GM12878 (cell line): ENCODE data around the gene FGF12.

Experiments
- ASH2L ChIP-seq: fragments of 300-600, 200-600 bp; sonication (generic); IDR thresholded peaks from 2 replicates; pipeline ENCODE4 v1.6.1; 2017; ENCODE audit warnings: low read depth, mild to moderate bottlenecking, borderline replicate concordance
- ATF7 ChIP-seq: fragments of 450-650 bp; IDR thresholded peaks from 2 replicates; pipeline ENCODE4 v1.6.1; 2016; ENCODE audit warnings: low read depth, mild to moderate bottlenecking
- CHD4 ChIP-seq: fragments of 200-600 bp; sonication (generic); IDR thresholded peaks from 2 replicates; pipeline ENCODE4 v1.6.1; 2016; ENCODE audit warnings: mild to moderate bottlenecking
- CTCF ChIP-seq, 3 experiments: IDR thresholded peaks in 2 of 3; conservative IDR thresholded peaks in 1 of 3; 2 replicates each; pipeline ENCODE4 v1.5.1; 2011; ENCODE audit warnings: low read depth in 3 of 3, low read length in 3 of 3, mild to moderate bottlenecking in 3 of 3, control low read depth in 2 of 3, moderate library complexity in 2 of 3, inconsistent platforms in 1 of 3, mixed read lengths in 1 of 3; ENCODE audit not compliant: control insufficient read depth in 2 of 3, insufficient read depth in 1 of 3; ENCODE audit errors: extremely low read depth in 1 of 3
- FOXM1 ChIP-seq: IDR thresholded peaks from 2 replicates; pipeline ENCODE4 v1.6.1; 2012; ENCODE audit warnings: low read depth, mild to moderate bottlenecking, inconsistent platforms, low read length, moderate library complexity
- MAX ChIP-seq: IDR thresholded peaks from 2 replicates; pipeline ENCODE4 v1.6.1; 2012; ENCODE audit warnings: low read depth, low read length, improper control_type of control experiment
- NFYB ChIP-seq: IDR thresholded peaks from 2 replicates; pipeline ENCODE4 v1.6.1; 2011; ENCODE audit warnings: low read depth, mild to moderate bottlenecking, low read length, improper control_type of control experiment, moderate library complexity; ENCODE audit not compliant: insufficient read depth
- POLR2AphosphoS2 ChIP-seq: IDR thresholded peaks from 2 replicates; pipeline ENCODE4 v1.6.1; 2011; ENCODE audit warnings: low read depth, mild to moderate bottlenecking, low read length, improper control_type of control experiment, moderate library complexity
- POLR2AphosphoS5 ChIP-seq: IDR thresholded peaks from 2 replicates; pipeline ENCODE4 v1.6.1; 2011; ENCODE audit warnings: mild to moderate bottlenecking, low read length, inconsistent platforms
- SMC3 ChIP-seq: IDR thresholded peaks from 2 replicates; pipeline ENCODE4 v1.6.1; 2011; ENCODE audit warnings: low read length, improper control_type of control experiment, borderline replicate concordance
- SUZ12 ChIP-seq: fragments of 200-600 bp; sonication (generic); IDR thresholded peaks from one replicate; pipeline ENCODE4 v1.6.1; 2018; ENCODE audit warnings: antibody characterized with exemption, mild to moderate bottlenecking; ENCODE audit not compliant: unreplicated experiment
- TARDBP ChIP-seq: IDR thresholded peaks from 2 replicates; pipeline ENCODE4 v1.6.1; 2016; ENCODE audit warnings: borderline replicate concordance
- ZBTB33 ChIP-seq: fragments of 450-650 bp; IDR thresholded peaks from 2 replicates; pipeline ENCODE4 v1.6.1; 2017; ENCODE audit warnings: mild to moderate bottlenecking
- ZNF384 ChIP-seq: IDR thresholded peaks from 2 replicates; pipeline ENCODE4 v1.6.1; 2012; ENCODE audit warnings: low read depth, mild to moderate bottlenecking, low read length, improper control_type of control experiment, borderline replicate concordance

- TF ChIP-seq ASH2L (no peak), CTCF (IDR thresholded peaks at IDR 0.05 in 2 of 3, conservative IDR thresholded peaks at IDR 0.05 in 1 of 3; ENCODE audit: control insufficient read depth in 2 of 3, extremely low read depth in 1 of 3, insufficient read depth in 1 of 3, low read depth in 3 of 3, low read length in 3 of 3) (no peak), ZBTB33 (no peak), POLR2AphosphoS2 (no peak), POLR2AphosphoS5 (no peak), FOXM1 (no peak), ATF7 (no peak), SUZ12 (no peak), TARDBP (no peak), NFYB (no peak), ZNF384 (no peak), SMC3 (no peak), CHD4 (no peak), MAX (no peak)
Observed at GRCh38 chr3:192229866-192230265, 497.5 kb downstream of the FGF12 start.
